ENCODE data around the gene P2RX5. TPM values are rescaled to one million over a fixed set of nuclear protein-coding genes. Genes with fewer than 3 reads are reported as not detected.

The P2RX5 gene
- total RNA-seq, 1 experiment from 2014 or later: 8.8 TPM

DNA sequence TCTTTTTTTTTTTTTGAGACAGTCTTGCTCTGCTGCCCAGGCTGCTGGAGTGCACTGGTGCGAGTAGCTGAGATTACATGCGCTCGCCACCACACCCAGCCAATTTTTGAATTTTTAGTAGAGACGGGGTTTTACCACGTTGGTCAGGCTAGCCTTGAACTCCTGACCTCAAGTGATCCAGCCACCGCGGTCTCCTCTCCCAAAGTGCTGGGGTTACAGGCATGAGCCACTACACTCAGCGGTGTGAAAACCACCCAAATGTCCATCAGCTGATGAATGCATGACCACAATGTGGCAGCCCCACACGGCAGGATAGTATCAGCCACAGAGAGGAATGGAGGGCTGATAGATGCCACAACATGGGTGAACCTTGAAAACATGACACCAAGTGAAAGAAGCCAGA lies 2.1 kb downstream of the P2RX5 start:
- DNase-seq (ENCODE audit: low spot score) (no peak), ATAC-seq (no peak)
- no peak for TF ChIP-seq ZNF121 (CRISPR knock-in tag; IDR thresholded peaks at IDR 0.05)
- TF ChIP-seq RORB (CRISPR knock-in tag; IDR thresholded peaks at IDR 0.05): no peak
- no peak for TF ChIP-seq ZNF671 (CRISPR knock-in tag; IDR thresholded peaks at IDR 0.05)
- no peak for TF ChIP-seq MYBL2 (CRISPR knock-in tag; IDR thresholded peaks at IDR 0.05)
- TF ChIP-seq EMX1 (CRISPR knock-in tag; IDR thresholded peaks at IDR 0.05): no peak
- no peak for TF ChIP-seq ZNF219 (CRISPR knock-in tag; IDR thresholded peaks at IDR 0.05; ENCODE audit: borderline replicate concordance)
- TF ChIP-seq, protein P1, sequence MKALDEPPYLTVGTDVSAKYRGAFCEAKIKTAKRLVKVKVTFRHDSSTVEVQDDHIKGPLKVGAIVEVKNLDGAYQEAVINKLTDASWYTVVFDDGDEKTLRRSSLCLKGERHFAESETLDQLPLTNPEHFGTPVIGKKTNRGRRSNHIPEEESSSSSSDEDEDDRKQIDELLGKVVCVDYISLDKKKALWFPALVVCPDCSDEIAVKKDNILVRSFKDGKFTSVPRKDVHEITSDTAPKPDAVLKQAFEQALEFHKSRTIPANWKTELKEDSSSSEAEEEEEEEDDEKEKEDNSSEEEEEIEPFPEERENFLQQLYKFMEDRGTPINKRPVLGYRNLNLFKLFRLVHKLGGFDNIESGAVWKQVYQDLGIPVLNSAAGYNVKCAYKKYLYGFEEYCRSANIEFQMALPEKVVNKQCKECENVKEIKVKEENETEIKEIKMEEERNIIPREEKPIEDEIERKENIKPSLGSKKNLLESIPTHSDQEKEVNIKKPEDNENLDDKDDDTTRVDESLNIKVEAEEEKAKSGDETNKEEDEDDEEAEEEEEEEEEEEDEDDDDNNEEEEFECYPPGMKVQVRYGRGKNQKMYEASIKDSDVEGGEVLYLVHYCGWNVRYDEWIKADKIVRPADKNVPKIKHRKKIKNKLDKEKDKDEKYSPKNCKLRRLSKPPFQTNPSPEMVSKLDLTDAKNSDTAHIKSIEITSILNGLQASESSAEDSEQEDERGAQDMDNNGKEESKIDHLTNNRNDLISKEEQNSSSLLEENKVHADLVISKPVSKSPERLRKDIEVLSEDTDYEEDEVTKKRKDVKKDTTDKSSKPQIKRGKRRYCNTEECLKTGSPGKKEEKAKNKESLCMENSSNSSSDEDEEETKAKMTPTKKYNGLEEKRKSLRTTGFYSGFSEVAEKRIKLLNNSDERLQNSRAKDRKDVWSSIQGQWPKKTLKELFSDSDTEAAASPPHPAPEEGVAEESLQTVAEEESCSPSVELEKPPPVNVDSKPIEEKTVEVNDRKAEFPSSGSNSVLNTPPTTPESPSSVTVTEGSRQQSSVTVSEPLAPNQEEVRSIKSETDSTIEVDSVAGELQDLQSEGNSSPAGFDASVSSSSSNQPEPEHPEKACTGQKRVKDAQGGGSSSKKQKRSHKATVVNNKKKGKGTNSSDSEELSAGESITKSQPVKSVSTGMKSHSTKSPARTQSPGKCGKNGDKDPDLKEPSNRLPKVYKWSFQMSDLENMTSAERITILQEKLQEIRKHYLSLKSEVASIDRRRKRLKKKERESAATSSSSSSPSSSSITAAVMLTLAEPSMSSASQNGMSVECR (CRISPR knock-in tag; IDR thresholded peaks at IDR 0.05; ENCODE audit: borderline replicate concordance): no peak
- no peak for TF ChIP-seq TP53 (CRISPR knock-in tag; IDR thresholded peaks at IDR 0.05)
- TF ChIP-seq SOX15 (CRISPR knock-in tag; IDR thresholded peaks at IDR 0.05): no peak
- TF ChIP-seq GTF2I (CRISPR knock-in tag; conservative IDR thresholded peaks at IDR 0.05): no peak
- TF ChIP-seq, protein P2, sequence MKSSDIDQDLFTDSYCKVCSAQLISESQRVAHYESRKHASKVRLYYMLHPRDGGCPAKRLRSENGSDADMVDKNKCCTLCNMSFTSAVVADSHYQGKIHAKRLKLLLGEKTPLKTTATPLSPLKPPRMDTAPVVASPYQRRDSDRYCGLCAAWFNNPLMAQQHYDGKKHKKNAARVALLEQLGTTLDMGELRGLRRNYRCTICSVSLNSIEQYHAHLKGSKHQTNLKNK (CRISPR knock-in tag; IDR thresholded peaks at IDR 0.05): no peak
- TF ChIP-seq, protein P3, sequence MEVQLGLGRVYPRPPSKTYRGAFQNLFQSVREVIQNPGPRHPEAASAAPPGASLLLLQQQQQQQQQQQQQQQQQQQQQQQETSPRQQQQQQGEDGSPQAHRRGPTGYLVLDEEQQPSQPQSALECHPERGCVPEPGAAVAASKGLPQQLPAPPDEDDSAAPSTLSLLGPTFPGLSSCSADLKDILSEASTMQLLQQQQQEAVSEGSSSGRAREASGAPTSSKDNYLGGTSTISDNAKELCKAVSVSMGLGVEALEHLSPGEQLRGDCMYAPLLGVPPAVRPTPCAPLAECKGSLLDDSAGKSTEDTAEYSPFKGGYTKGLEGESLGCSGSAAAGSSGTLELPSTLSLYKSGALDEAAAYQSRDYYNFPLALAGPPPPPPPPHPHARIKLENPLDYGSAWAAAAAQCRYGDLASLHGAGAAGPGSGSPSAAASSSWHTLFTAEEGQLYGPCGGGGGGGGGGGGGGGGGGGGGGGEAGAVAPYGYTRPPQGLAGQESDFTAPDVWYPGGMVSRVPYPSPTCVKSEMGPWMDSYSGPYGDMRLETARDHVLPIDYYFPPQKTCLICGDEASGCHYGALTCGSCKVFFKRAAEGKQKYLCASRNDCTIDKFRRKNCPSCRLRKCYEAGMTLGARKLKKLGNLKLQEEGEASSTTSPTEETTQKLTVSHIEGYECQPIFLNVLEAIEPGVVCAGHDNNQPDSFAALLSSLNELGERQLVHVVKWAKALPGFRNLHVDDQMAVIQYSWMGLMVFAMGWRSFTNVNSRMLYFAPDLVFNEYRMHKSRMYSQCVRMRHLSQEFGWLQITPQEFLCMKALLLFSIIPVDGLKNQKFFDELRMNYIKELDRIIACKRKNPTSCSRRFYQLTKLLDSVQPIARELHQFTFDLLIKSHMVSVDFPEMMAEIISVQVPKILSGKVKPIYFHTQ (CRISPR knock-in tag; IDR thresholded peaks at IDR 0.05): no peak
- TF ChIP-seq FOXJ3 (CRISPR knock-in tag; IDR thresholded peaks at IDR 0.05; ENCODE audit: borderline replicate concordance): no peak
- no peak for TF ChIP-seq OVOL2 (CRISPR knock-in tag; IDR thresholded peaks at IDR 0.05; ENCODE audit: borderline replicate concordance)
- TF ChIP-seq, protein P4, sequence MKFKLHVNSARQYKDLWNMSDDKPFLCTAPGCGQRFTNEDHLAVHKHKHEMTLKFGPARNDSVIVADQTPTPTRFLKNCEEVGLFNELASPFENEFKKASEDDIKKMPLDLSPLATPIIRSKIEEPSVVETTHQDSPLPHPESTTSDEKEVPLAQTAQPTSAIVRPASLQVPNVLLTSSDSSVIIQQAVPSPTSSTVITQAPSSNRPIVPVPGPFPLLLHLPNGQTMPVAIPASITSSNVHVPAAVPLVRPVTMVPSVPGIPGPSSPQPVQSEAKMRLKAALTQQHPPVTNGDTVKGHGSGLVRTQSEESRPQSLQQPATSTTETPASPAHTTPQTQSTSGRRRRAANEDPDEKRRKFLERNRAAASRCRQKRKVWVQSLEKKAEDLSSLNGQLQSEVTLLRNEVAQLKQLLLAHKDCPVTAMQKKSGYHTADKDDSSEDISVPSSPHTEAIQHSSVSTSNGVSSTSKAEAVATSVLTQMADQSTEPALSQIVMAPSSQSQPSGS (CRISPR knock-in tag; IDR thresholded peaks at IDR 0.05; ENCODE audit: borderline replicate concordance, low read depth): no peak
- no peak for TF ChIP-seq ZNF138 (CRISPR knock-in tag; conservative IDR thresholded peaks at IDR 0.05)
- TF ChIP-seq, protein P5, sequence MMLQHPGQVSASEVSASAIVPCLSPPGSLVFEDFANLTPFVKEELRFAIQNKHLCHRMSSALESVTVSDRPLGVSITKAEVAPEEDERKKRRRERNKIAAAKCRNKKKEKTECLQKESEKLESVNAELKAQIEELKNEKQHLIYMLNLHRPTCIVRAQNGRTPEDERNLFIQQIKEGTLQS (CRISPR knock-in tag; conservative IDR thresholded peaks at IDR 0.05): no peak
- TF ChIP-seq, protein P6, sequence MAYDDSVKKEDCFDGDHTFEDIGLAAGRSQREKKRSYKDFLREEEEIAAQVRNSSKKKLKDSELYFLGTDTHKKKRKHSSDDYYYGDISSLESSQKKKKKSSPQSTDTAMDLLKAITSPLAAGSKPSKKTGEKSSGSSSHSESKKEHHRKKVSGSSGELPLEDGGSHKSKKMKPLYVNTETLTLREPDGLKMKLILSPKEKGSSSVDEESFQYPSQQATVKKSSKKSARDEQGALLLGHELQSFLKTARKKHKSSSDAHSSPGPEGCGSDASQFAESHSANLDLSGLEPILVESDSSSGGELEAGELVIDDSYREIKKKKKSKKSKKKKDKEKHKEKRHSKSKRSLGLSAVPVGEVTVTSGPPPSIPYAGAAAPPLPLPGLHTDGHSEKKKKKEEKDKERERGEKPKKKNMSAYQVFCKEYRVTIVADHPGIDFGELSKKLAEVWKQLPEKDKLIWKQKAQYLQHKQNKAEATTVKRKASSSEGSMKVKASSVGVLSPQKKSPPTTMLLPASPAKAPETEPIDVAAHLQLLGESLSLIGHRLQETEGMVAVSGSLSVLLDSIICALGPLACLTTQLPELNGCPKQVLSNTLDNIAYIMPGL (CRISPR knock-in tag; IDR thresholded peaks at IDR 0.05): no peak
- TF ChIP-seq GRHL2 (CRISPR knock-in tag; IDR thresholded peaks at IDR 0.05; ENCODE audit: insufficient replicate concordance, severe bottlenecking): no peak
- H3K4me1 Mint-ChIP-seq: peaks cover 10% of the 10 kb centered on the region
- no peaks in the 10 kb centered on the region for H3K36me3 Mint-ChIP-seq
- no peak overlapping the region for H3K27ac Mint-ChIP-seq
- H3K9me3 Mint-ChIP-seq: 0 out of 2 replicates have a peak, but pooled peaks cover 7% of the 10 kb centered on the region
- H3K27me3 Mint-ChIP-seq (ENCODE audit: low read depth): peaks cover 35% of the 10 kb centered on the region
- H3K4me3 Mint-ChIP-seq: no peak overlapping the region
- CTCF ChIA-PET: interaction anchor here (5.0 kb wide), 1 partner anchor 11 kb away, joined by 85 read pairs; no protein-coding TSS in a partner anchor
- POLR2A ChIA-PET: no interaction called here

Data from WTC11 (cell line).